Measurements from ENCODE around the gene TSPAN5. TPM values are rescaled to one million over a fixed set of nuclear protein-coding genes. Genes with fewer than 3 reads are reported as not detected.

TSPAN5 gene
- total and polyA plus RNA-seq, 8 donors = 0.23 to 2.6 (median 1.2) TPM

GRCh38 chr4:98557194-98557892 is 101.1 kb downstream of the TSPAN5 start:
- Histone ChIP-seq H3K4me1 (no peaks in the 10 kb centered on the region), H3K4me3 (no peak overlapping the region), H3K36me3 (no peaks in the 10 kb centered on the region), H3K27me3 (no peaks in the 10 kb centered on the region), H3K27ac (no peak overlapping the region), H3K9me3 (no peaks in the 10 kb centered on the region)
- WGBS, 2 donors = 68 to 74% methylated on average over 7 of the region's 7 CpGs
- intact Hi-C loops (cut with DNase I) = no loop called here
- DNase-seq = no peak
- FAIRE-seq = no peak
- TF ChIP-seq CTCF (IDR thresholded peaks at IDR 0.05) = no peak
- ATAC-seq = no peak

GRCh38 chr4:98556451-98556850 is 102.0 kb downstream of the TSPAN5 start:
- no peak for DNase-seq
- Histone ChIP-seq H3K36me3 (no peaks in the 10 kb centered on the region), H3K9me3 (no peaks in the 10 kb centered on the region), H3K4me3 (no peak overlapping the region), H3K27me3 (no peaks in the 10 kb centered on the region), H3K4me1 (no peaks in the 10 kb centered on the region), H3K27ac (no peak overlapping the region)
- FAIRE-seq = no peak
- intact Hi-C loops (cut with DNase I) = no loop called here
- WGBS, 2 donors = 90 to 91% methylated on average over 2 of the region's 2 CpGs
- ATAC-seq = no peak
- TF ChIP-seq CTCF (IDR thresholded peaks at IDR 0.05) = no peak

- no peak overlapping the region for H3K4me3 ChIP-seq
- no peak for TF ChIP-seq CTCF (IDR thresholded peaks at IDR 0.05)
- intact Hi-C loops (cut with DNase I) = no loop called here
- H3K4me1 ChIP-seq = no peaks in the 10 kb centered on the region
- H3K9me3 ChIP-seq = no peaks in the 10 kb centered on the region
- FAIRE-seq (no peak), DNase-seq (no peak), ATAC-seq (no peak)
- WGBS, 2 donors = 76 to 78% methylated on average over 10 of the region's 10 CpGs
- H3K27ac ChIP-seq = no peak overlapping the region
- no peaks in the 10 kb centered on the region for H3K27me3 ChIP-seq
- no peaks in the 10 kb centered on the region for H3K36me3 ChIP-seq
These were observed 102.5 kb downstream of the TSPAN5 start for GRCh38 chr4:98555798-98556445.

GRCh38 chr4:98546910-98547594 is 111.4 kb downstream of the TSPAN5 start:
- intact Hi-C loops (cut with DNase I) = no loop called here

More at GRCh38 chr4:98546910-98547594, 111.4 kb downstream of the TSPAN5 start:
- peak overlapping the region in 1 of 4 donors; percentile 0 for H3K4me3 ChIP-seq
- FAIRE-seq (no peak), ATAC-seq (peak in 2 of 4 donors; percentile 39 to 55), DNase-seq (no peak)
- 74 to 75% methylated on average over 17 of the region's 17 CpGs for WGBS, 2 donors
- H3K27ac ChIP-seq = no peak overlapping the region
- H3K27me3 ChIP-seq = no peaks in the 10 kb centered on the region
- no peak for TF ChIP-seq CTCF (IDR thresholded peaks at IDR 0.05)
- no peaks in the 10 kb centered on the region for H3K4me1 ChIP-seq
- no peaks in the 10 kb centered on the region for H3K36me3 ChIP-seq
- H3K9me3 ChIP-seq = no peaks in the 10 kb centered on the region

Measured in pancreas (tissue), 10 donors.